ENCODE data around the gene RIC8A. TPM values are rescaled to one million over a fixed set of nuclear protein-coding genes. Genes with fewer than 3 reads are reported as not detected.
A peak's percentile ranks its signal among the peaks of the same experiment; 100 is the strongest.

RIC8A gene
- total RNA-seq, 1 experiment from 2014 or later, result 180 TPM

- ATAC-seq (no peak), DNase-seq (no peak)
- Histone ChIP-seq H3K4me1 (ENCODE audit: insufficient read depth, low read length) (peaks cover 23% of the 10 kb centered on the region), H3K27me3 (ENCODE audit: low read length) (no peaks in the 10 kb centered on the region), H3F3A (ENCODE audit: low read length, unreplicated experiment) (no peaks in the 10 kb centered on the region), H3K27ac (ENCODE audit: low read length) (peak overlapping the region; percentile 98; the same call in 1 of the 2 replicates), H3K9ac (ENCODE audit: low read length) (peak overlapping the region; percentile 98), H2AFZ (ENCODE audit: low read length) (no peak overlapping the region), H3K4me2 (ENCODE audit: low read length) (peak overlapping the region; percentile 97), H3K4me3 (ENCODE audit: low read length) (peak overlapping the region; percentile 91), H4K20me1 (ENCODE audit: low read length) (no peaks in the 10 kb centered on the region), H3K79me2 (ENCODE audit: low read length) (peaks cover 61% of the 10 kb centered on the region), H3K9me2 (replicated peaks; ENCODE audit: low read length) (no peaks in the 10 kb centered on the region), H3K36me3 (ENCODE audit: low read depth, low read length) (peaks cover 47% of the 10 kb centered on the region), H3K9me3 (ENCODE audit: low read length) (no peaks in the 10 kb centered on the region)
- POLR2A ChIA-PET (ENCODE audit: unreplicated experiment), result no interaction called here
- TSS peak; percentile 2 for BruUV-seq (replicated peaks)
- CTCF ChIA-PET, result no interaction called here
- intact Hi-C loops (cut with micrococcal nuclease), result no loop called here
- TF ChIP-seq, protein P1, sequence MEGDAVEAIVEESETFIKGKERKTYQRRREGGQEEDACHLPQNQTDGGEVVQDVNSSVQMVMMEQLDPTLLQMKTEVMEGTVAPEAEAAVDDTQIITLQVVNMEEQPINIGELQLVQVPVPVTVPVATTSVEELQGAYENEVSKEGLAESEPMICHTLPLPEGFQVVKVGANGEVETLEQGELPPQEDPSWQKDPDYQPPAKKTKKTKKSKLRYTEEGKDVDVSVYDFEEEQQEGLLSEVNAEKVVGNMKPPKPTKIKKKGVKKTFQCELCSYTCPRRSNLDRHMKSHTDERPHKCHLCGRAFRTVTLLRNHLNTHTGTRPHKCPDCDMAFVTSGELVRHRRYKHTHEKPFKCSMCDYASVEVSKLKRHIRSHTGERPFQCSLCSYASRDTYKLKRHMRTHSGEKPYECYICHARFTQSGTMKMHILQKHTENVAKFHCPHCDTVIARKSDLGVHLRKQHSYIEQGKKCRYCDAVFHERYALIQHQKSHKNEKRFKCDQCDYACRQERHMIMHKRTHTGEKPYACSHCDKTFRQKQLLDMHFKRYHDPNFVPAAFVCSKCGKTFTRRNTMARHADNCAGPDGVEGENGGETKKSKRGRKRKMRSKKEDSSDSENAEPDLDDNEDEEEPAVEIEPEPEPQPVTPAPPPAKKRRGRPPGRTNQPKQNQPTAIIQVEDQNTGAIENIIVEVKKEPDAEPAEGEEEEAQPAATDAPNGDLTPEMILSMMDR (conservative IDR thresholded peaks at IDR 0.05; ENCODE audit: low read depth, low read length), result no peak
These were observed 2.0 kb downstream of the RIC8A start for GRCh38 chr11:209275-210121.

- intact Hi-C loops (cut with micrococcal nuclease), result no loop called here
- ATAC-seq, result no peak
- Histone ChIP-seq H3K79me2 (ENCODE audit: low read length) (peaks cover 58% of the 10 kb centered on the region), H3K36me3 (ENCODE audit: low read depth, low read length) (peaks cover 50% of the 10 kb centered on the region), H3K4me1 (ENCODE audit: insufficient read depth, low read length) (peaks cover 23% of the 10 kb centered on the region), H3K27me3 (ENCODE audit: low read length) (no peaks in the 10 kb centered on the region), H3K4me3 (ENCODE audit: low read length) (peak overlapping the region; percentile 91), H3K27ac (ENCODE audit: low read length) (no peak overlapping the region), H3F3A (ENCODE audit: low read length, unreplicated experiment) (no peaks in the 10 kb centered on the region), H2AFZ (ENCODE audit: low read length) (no peak overlapping the region), H3K4me2 (ENCODE audit: low read length) (peak overlapping the region; percentile 97), H3K9me3 (ENCODE audit: low read length) (no peaks in the 10 kb centered on the region), H3K9me2 (replicated peaks; ENCODE audit: low read length) (no peaks in the 10 kb centered on the region), H4K20me1 (ENCODE audit: low read length) (no peaks in the 10 kb centered on the region), H3K9ac (ENCODE audit: low read length) (peak overlapping the region; percentile 98)
- BruUV-seq (replicated peaks), result no TSS peak
- ChIA-PET CTCF (no interaction called here), POLR2A (ENCODE audit: unreplicated experiment) (no interaction called here)
- no peak for TF ChIP-seq EZH2phosphoT487 (IDR thresholded peaks at IDR 0.05; ENCODE audit: borderline replicate concordance, low read length)
- TF ChIP-seq, protein P1 (conservative IDR thresholded peaks at IDR 0.05; ENCODE audit: low read depth, low read length), result no peak
- TF ChIP-seq EZH2 (IDR thresholded peaks at IDR 0.05; ENCODE audit: low read length, unreplicated experiment), result no peak
- DNase-seq, result peak; percentile 62
These were observed 2.8 kb downstream of the RIC8A start for GRCh38 chr11:210122-210802.

DNA sequence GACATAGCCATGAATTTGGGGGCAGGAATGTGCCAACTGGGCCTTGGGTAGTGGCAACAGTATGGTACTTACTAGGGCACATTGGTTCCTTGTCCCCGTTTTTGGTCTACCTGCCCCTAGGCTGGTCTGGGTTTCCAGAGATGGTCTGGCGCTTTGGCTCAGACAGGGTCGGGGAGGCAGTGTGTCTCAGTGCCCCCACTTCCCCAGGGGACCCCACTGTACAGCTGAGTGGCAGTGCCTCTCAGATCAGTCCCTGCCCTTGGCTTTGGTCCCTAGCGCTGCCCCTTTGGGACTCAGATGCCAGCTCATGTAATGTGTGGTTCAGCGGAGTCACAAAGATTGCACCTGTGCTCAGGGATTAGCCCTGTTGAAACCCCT, 3.3 kb downstream of the RIC8A start:
- ChIA-PET CTCF (no interaction called here), POLR2A (ENCODE audit: unreplicated experiment) (no interaction called here)
- H3K36me3 ChIP-seq (ENCODE audit: low read depth, low read length), result peaks cover 46% of the 10 kb centered on the region
- H3F3A ChIP-seq (ENCODE audit: low read length, unreplicated experiment), result no peaks in the 10 kb centered on the region
- no peaks in the 10 kb centered on the region for H3K9me2 ChIP-seq (replicated peaks; ENCODE audit: low read length)
- intact Hi-C loops (cut with micrococcal nuclease), result no loop called here
- no peak overlapping the region for H2AFZ ChIP-seq (ENCODE audit: low read length)
- H3K4me1 ChIP-seq (ENCODE audit: insufficient read depth, low read length), result peaks cover 22% of the 10 kb centered on the region
- H3K27me3 ChIP-seq (ENCODE audit: low read length), result no peaks in the 10 kb centered on the region
- H3K79me2 ChIP-seq (ENCODE audit: low read length), result peaks cover 53% of the 10 kb centered on the region
- H3K4me2 ChIP-seq (ENCODE audit: low read length), result peak overlapping the region; percentile 97
- no peaks in the 10 kb centered on the region for H3K9me3 ChIP-seq (ENCODE audit: low read length)
- no peak for ATAC-seq
- no peak for DNase-seq
- H3K9ac ChIP-seq (ENCODE audit: low read length), result no peak overlapping the region
- no peak overlapping the region for H3K27ac ChIP-seq (ENCODE audit: low read length)
- H3K4me3 ChIP-seq (ENCODE audit: low read length), result peak overlapping the region; percentile 91
- H4K20me1 ChIP-seq (ENCODE audit: low read length), result no peaks in the 10 kb centered on the region
- no TSS peak for BruUV-seq (replicated peaks)
- TF ChIP-seq, protein P1 (conservative IDR thresholded peaks at IDR 0.05; ENCODE audit: low read depth, low read length), result no peak
- TF ChIP-seq EZH2phosphoT487 (IDR thresholded peaks at IDR 0.05; ENCODE audit: borderline replicate concordance, low read length) (no peak), EZH2 (IDR thresholded peaks at IDR 0.05; ENCODE audit: low read length, unreplicated experiment) (no peak)

All from PC-3 (cell line).